ENCODE data around the gene PRX.

The PRX gene

GRCh38 chr19:40369797-40370196, 43.4 kb downstream of the PRX start:
- TF ChIP-seq EZH2phosphoT487 (IDR thresholded peaks at IDR 0.05; ENCODE audit: borderline replicate concordance) (no peak), CTCF (conservative IDR thresholded peaks at IDR 0.05; ENCODE audit: low read length) (no peak)
- Histone ChIP-seq H4K20me1 (ENCODE audit: insufficient read depth, low read length, poor library complexity, severe bottlenecking) (no peaks in the 10 kb centered on the region), H3K9me2 (replicated peaks; ENCODE audit: low read depth, low read length) (no peaks in the 10 kb centered on the region), H3K4me1 (ENCODE audit: insufficient read depth, low read length, poor library complexity, severe bottlenecking) (peaks cover 4% of the 10 kb centered on the region), H3K4me3 (ENCODE audit: low read length, poor library complexity, severe bottlenecking) (no peak overlapping the region), H3K9ac (ENCODE audit: low read depth, low read length, poor library complexity, severe bottlenecking) (no peak overlapping the region), H3K27me3 (ENCODE audit: insufficient read depth, low read length, poor library complexity, severe bottlenecking) (no peaks in the 10 kb centered on the region), H3K36me3 (ENCODE audit: insufficient read depth, low read length) (no peaks in the 10 kb centered on the region), H3K79me2 (ENCODE audit: insufficient read depth, low read length) (no peaks in the 10 kb centered on the region), H3F3A (ENCODE audit: low read depth) (0 out of 2 replicates have a peak, but pooled peaks cover 3% of the 10 kb centered on the region), H2AFZ (ENCODE audit: low read length) (no peak overlapping the region), H3K9me3 (ENCODE audit: insufficient read depth, low read depth, low read length) (no peaks in the 10 kb centered on the region), H3K4me2 (ENCODE audit: low read depth, low read length, poor library complexity, severe bottlenecking) (no peak overlapping the region)

- H3K4me3 ChIP-seq (ENCODE audit: low read length, poor library complexity, severe bottlenecking), result no peak overlapping the region
- no peaks in the 10 kb centered on the region for H3K9me3 ChIP-seq (ENCODE audit: insufficient read depth, low read depth, low read length)
- no peak overlapping the region for H3K9ac ChIP-seq (ENCODE audit: low read depth, low read length, poor library complexity, severe bottlenecking)
- H3K9me2 ChIP-seq (replicated peaks; ENCODE audit: low read depth, low read length), result no peaks in the 10 kb centered on the region
- no peaks in the 10 kb centered on the region for H3K27me3 ChIP-seq (ENCODE audit: insufficient read depth, low read length, poor library complexity, severe bottlenecking)
- H3K79me2 ChIP-seq (ENCODE audit: insufficient read depth, low read length), result no peaks in the 10 kb centered on the region
- H4K20me1 ChIP-seq (ENCODE audit: insufficient read depth, low read length, poor library complexity, severe bottlenecking), result no peaks in the 10 kb centered on the region
- no peak overlapping the region for H3K4me2 ChIP-seq (ENCODE audit: low read depth, low read length, poor library complexity, severe bottlenecking)
- H2AFZ ChIP-seq (ENCODE audit: low read length), result no peak overlapping the region
- TF ChIP-seq CTCF (conservative IDR thresholded peaks at IDR 0.05; ENCODE audit: low read length) (no peak), EZH2phosphoT487 (IDR thresholded peaks at IDR 0.05; ENCODE audit: borderline replicate concordance) (no peak)
- no peaks in the 10 kb centered on the region for H3K36me3 ChIP-seq (ENCODE audit: insufficient read depth, low read length)
- H3F3A ChIP-seq (ENCODE audit: low read depth), result 0 out of 2 replicates have a peak, but pooled peaks cover 6% of the 10 kb centered on the region
- H3K4me1 ChIP-seq (ENCODE audit: insufficient read depth, low read length, poor library complexity, severe bottlenecking), result peaks cover 13% of the 10 kb centered on the region
These were observed 45.4 kb downstream of the PRX start for GRCh38 chr19:40367577-40368434.

GRCh38 chr19:40366697-40367561, 46.2 kb downstream of the PRX start:
- TF ChIP-seq EZH2phosphoT487 (IDR thresholded peaks at IDR 0.05; ENCODE audit: borderline replicate concordance) (no peak), CTCF (conservative IDR thresholded peaks at IDR 0.05; ENCODE audit: low read length) (no peak)
- Histone ChIP-seq H3K27me3 (ENCODE audit: insufficient read depth, low read length, poor library complexity, severe bottlenecking) (no peaks in the 10 kb centered on the region), H3K9me2 (replicated peaks; ENCODE audit: low read depth, low read length) (no peaks in the 10 kb centered on the region), H4K20me1 (ENCODE audit: insufficient read depth, low read length, poor library complexity, severe bottlenecking) (no peaks in the 10 kb centered on the region), H3K79me2 (ENCODE audit: insufficient read depth, low read length) (no peaks in the 10 kb centered on the region), H3K4me1 (ENCODE audit: insufficient read depth, low read length, poor library complexity, severe bottlenecking) (peaks cover 22% of the 10 kb centered on the region), H3F3A (ENCODE audit: low read depth) (0 out of 2 replicates have a peak, but pooled peaks cover 7% of the 10 kb centered on the region), H2AFZ (ENCODE audit: low read length) (no peak overlapping the region), H3K4me2 (ENCODE audit: low read depth, low read length, poor library complexity, severe bottlenecking) (no peak overlapping the region), H3K9me3 (ENCODE audit: insufficient read depth, low read depth, low read length) (no peaks in the 10 kb centered on the region), H3K4me3 (ENCODE audit: low read length, poor library complexity, severe bottlenecking) (no peak overlapping the region), H3K36me3 (ENCODE audit: insufficient read depth, low read length) (no peaks in the 10 kb centered on the region), H3K9ac (ENCODE audit: low read depth, low read length, poor library complexity, severe bottlenecking) (no peak overlapping the region)

All from Loucy (cell line).